Measurements from ENCODE around the gene CTNNA3. TPM values are rescaled to one million over a fixed set of nuclear protein-coding genes. Genes with fewer than 3 reads are reported as not detected.

CTNNA3 gene
- total and polyA plus RNA-seq, 2 of the 4 experiments (the other 2 are of a cell fraction), result 0.19 to 0.90 TPM

DNA sequence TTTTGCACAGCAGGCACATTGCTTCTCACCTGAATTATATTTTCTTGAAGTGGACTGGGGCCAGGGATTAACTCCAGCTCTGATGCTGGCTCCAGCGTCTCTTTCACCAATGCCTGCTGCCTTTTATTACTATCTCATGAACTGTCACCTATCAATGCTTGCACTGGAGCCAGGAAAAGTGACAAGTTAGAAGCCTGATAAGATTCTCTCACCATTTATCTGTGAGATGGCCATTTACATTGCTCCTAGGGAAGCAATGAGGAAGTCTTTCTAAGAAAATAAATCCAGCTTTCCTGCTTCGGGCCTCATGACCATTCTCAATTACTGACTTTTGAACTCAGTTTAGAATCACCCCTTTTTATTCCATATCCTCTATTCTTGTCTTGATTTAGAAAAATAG lies 818.6 kb downstream of the CTNNA3 start:
- no peak overlapping the region for H3K4me2 ChIP-seq (ENCODE audit: low read depth, low read length)
- no peak overlapping the region for H2AFZ ChIP-seq (replicated peaks; ENCODE audit: low read length, poor library complexity)
- H2AK5ac ChIP-seq (ENCODE audit: low read depth, low read length), result no peak overlapping the region
- H2AK9ac ChIP-seq (replicated peaks; ENCODE audit: low read depth, low read length, poor library complexity), result no peak overlapping the region
- no peak for DNase-seq
- ATAC-seq (ENCODE audit: low read depth), result no peak
- CTCF ChIA-PET, result no interaction called here
- no peak overlapping the region for H3K14ac ChIP-seq (replicated peaks; ENCODE audit: low read depth, low read length)
- no peaks in the 10 kb centered on the region for H3K36me3 ChIP-seq (ENCODE audit: control insufficient read depth, insufficient read depth, low read length)
- no peaks in the 10 kb centered on the region for H3K4me1 ChIP-seq (ENCODE audit: control insufficient read depth, insufficient read depth, low read length)
- dilution Hi-C loops (cut with HindIII; ENCODE audit: low sequenced_read_pairs, unreplicated experiment) (no loop called here), intact Hi-C loops (cut with micrococcal nuclease) (no loop called here), in situ Hi-C loops (cut with MboI; ENCODE audit: low sequenced_read_pairs) (no loop called here)
- no peak overlapping the region for H2BK20ac ChIP-seq (ENCODE audit: low read depth, low read length)
- no peak overlapping the region for H3K23ac ChIP-seq (ENCODE audit: low read depth, low read length)
- H3K18ac ChIP-seq (ENCODE audit: low read depth, low read length), result no peak overlapping the region
- no peak overlapping the region for H4K91ac ChIP-seq (ENCODE audit: insufficient read depth, low read depth, low read length)
- no peaks in the 10 kb centered on the region for H3K27me3 ChIP-seq (ENCODE audit: control insufficient read depth, insufficient read depth, low read length)
- H4K20me1 ChIP-seq (ENCODE audit: insufficient read depth, low read length), result no peaks in the 10 kb centered on the region
- H3K56ac ChIP-seq (ENCODE audit: extremely low read depth, insufficient read depth, low read length), result no peak overlapping the region
- H3K79me1 ChIP-seq (ENCODE audit: low read depth in 1 of 2, low read length in 2 of 2), result no peaks in the 10 kb centered on the region
- no peak overlapping the region for H4K8ac ChIP-seq (ENCODE audit: low read depth in 2 of 2, low read length in 2 of 2)
- POLR2A ChIA-PET (ENCODE audit: unreplicated experiment), result no interaction called here
- no peaks in the 10 kb centered on the region for H3K9me3 ChIP-seq (ENCODE audit: control insufficient read depth, insufficient read depth, low read length)
- H2BK15ac ChIP-seq (ENCODE audit: low read depth, low read length), result no peak overlapping the region
- no peak overlapping the region for H2BK120ac ChIP-seq (ENCODE audit: low read depth, low read length)
- TF ChIP-seq MXI1 (IDR thresholded peaks at IDR 0.05; ENCODE audit: borderline replicate concordance, low read depth, low read length) (no peak), NFE2L2 (IDR thresholded peaks at IDR 0.05; ENCODE audit: low read depth, low read length) (no peak), BHLHE40 (IDR thresholded peaks at IDR 0.05; ENCODE audit: low read depth, low read length) (no peak), CTCF (conservative IDR thresholded peaks at IDR 0.05; ENCODE audit: low read depth, low read length) (no peak), POLR2A (IDR thresholded peaks at IDR 0.05; ENCODE audit: low read depth, low read length) (no peak), MAFK (IDR thresholded peaks at IDR 0.05; ENCODE audit: low read depth, low read length) (no peak), SMC3 (IDR thresholded peaks at IDR 0.05; ENCODE audit: low read depth, low read length) (no peak), RCOR1 (IDR thresholded peaks at IDR 0.05; ENCODE audit: insufficient replicate concordance, low read length) (no peak), RFX5 (IDR thresholded peaks at IDR 0.05; ENCODE audit: low read depth, low read length) (no peak), FOS (IDR thresholded peaks at IDR 0.05; ENCODE audit: low read depth, low read length) (no peak), MAZ (IDR thresholded peaks at IDR 0.05; ENCODE audit: borderline replicate concordance, low read depth, low read length) (no peak), ELK1 (IDR thresholded peaks at IDR 0.05; ENCODE audit: borderline replicate concordance, low read depth, low read length) (no peak), CHD1 (IDR thresholded peaks at IDR 0.05; ENCODE audit: low read depth, low read length) (no peak), CEBPB (IDR thresholded peaks at IDR 0.05; ENCODE audit: low read depth, low read length) (no peak), RAD21 (IDR thresholded peaks at IDR 0.05; ENCODE audit: low read length) (no peak)
- TF ChIP-seq, protein P1, sequence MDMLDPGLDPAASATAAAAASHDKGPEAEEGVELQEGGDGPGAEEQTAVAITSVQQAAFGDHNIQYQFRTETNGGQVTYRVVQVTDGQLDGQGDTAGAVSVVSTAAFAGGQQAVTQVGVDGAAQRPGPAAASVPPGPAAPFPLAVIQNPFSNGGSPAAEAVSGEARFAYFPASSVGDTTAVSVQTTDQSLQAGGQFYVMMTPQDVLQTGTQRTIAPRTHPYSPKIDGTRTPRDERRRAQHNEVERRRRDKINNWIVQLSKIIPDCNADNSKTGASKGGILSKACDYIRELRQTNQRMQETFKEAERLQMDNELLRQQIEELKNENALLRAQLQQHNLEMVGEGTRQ (IDR thresholded peaks at IDR 0.05; ENCODE audit: low read depth, low read length), result no peak
- no peak overlapping the region for H3K4ac ChIP-seq (ENCODE audit: low read depth, low read length)
- no peak overlapping the region for H4K5ac ChIP-seq (ENCODE audit: low read depth, low read length)
- no peaks in the 10 kb centered on the region for H3K9me1 ChIP-seq (ENCODE audit: insufficient read depth, low read length)
- no CpG with 5 or more reads among the region's 2 CpGs for whole genome bisulfite sequencing, 2 experiments (ENCODE audit: extremely low coverage in 2 of 2, insufficient read length in 1 of 2)
- no peak overlapping the region for H3K9ac ChIP-seq (ENCODE audit: low read depth, low read length)
- H2BK5ac ChIP-seq (ENCODE audit: low read depth, low read length, poor library complexity, severe bottlenecking), result no peak overlapping the region
- H3K27ac ChIP-seq (ENCODE audit: insufficient read depth, low read length), result no peak overlapping the region
- BruUV-seq (replicated peaks), result no TSS peak
- no peak overlapping the region for H3K4me3 ChIP-seq (ENCODE audit: insufficient read depth, low read depth, low read length)
